Activated T-cell treated with anti-CD3 and anti-CD28 coated beads for 24 hours (primary cell): ENCODE data around the gene MRPS9.

Experiments
- DNase-seq: peaks from one replicate; pipeline ENCODE4 v3.0.0-alpha.2; 2020; ENCODE audit warnings: low read depth

The MRPS9 gene

GRCh38 chr2:105080461-105080860 is 42.6 kb downstream of the MRPS9 start:
- DNase-seq = no peak

GRCh38 chr2:105081006-105081601 is 43.2 kb downstream of the MRPS9 start:
- no peak for DNase-seq

GRCh38 chr2:105082107-105082506 is 44.2 kb downstream of the MRPS9 start:
- no peak for DNase-seq

DNA sequence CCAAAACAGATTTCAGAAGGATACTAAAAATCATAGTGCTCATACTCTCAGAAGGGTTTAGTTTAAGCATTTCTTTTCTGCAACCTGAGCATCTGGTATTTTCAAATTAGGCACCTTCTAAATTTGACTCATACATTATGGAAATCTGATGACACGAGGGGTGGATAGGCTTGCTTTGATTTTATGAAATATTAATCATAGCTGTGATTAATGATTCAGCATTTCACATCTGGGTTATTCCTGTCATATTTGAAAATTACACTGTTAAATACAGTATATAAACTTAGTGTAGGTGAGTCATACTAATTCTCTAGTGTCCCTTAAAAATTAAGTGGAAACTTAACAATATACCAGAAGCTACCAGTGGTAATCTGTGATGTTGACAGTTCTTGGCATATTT is 47.7 kb downstream of the MRPS9 start:
- DNase-seq = no peak

DNA sequence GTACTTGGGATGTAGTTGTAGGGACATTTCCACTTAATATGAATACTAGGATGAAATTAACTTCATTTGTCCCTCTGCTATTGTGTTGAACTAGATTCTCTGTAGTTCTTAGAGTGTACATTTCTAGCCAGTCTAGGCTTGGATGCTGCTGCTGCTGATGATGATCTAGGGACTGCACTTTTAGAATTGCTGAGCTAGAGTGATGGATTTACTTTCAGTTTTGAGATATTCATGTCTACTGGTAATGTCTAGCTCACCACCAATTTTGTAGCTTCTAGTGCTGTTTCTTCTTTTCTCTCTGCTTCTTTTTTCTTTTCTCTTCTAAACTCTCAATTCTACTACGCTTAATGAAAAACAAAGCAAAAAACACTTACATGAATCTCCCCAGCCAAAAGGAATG is 49.4 kb downstream of the MRPS9 start:
- no peak for DNase-seq

DNA sequence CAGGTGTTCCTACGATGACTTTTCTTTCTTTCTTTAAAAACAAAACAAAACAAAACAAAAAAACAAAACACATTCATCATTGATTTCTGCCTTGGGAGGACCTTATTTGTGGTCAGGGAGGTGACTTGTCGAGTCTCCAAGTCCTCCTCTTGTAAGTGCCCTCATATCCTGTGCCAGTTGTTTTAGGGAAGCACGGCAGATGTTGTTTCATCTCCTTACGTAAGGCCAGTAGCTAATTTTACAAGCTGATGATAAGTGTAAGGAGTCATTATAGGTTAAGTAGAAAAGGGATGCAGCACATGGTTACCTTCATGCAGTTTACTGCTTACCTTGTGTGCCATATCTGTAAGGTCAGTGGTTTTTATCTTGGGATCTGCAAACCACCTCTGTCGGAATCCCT is 52.2 kb downstream of the MRPS9 start:
- DNase-seq = no peak

GRCh38 chr2:105092797-105093196 is 54.9 kb downstream of the MRPS9 start:
- no peak for DNase-seq

DNA sequence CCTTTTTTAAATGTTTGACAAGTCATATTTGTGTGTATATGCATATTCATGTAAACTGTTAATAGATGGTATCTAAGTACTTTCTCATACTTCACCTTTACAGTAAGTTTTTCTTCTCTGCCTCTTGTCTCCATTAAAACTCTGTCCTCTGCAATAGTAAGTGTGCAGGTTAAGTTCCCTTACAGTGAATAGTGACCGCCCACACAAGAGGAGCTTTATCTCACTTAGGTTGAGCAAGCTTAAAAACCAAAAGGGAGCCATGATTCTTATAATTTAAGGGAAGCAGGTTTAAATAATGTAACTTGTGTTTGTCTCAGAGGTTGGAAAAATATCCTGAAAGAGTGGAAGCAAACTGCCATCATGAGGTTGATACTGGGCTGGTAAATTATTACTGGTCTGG is 61.3 kb downstream of the MRPS9 start:
- no peak for DNase-seq

- DNase-seq = no peak
These were observed 62.4 kb downstream of the MRPS9 start for GRCh38 chr2:105100046-105100840.

DNA sequence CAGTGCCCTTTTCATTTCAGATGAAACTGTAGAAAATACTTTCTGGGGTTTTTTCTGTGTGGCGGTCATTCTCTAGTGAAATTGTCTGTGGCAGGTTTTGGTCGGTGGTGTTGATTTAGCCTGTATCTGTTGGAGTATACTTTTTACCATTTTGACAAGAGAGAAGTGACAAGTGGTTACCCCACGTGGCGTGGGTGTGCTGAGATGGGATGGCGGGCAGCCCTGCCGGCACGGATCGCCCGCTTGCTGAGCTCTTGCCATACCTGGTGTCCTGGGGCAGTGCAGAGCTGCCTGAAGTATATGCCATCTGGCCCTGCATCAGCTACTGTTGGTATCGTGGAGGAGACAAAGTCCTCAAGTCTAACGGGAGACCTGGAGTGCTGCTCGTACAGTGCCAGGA is 64.1 kb downstream of the MRPS9 start:
- DNase-seq = no peak

GRCh38 chr2:105102963-105103421 is 65.1 kb downstream of the MRPS9 start:
- no peak for DNase-seq

DNA sequence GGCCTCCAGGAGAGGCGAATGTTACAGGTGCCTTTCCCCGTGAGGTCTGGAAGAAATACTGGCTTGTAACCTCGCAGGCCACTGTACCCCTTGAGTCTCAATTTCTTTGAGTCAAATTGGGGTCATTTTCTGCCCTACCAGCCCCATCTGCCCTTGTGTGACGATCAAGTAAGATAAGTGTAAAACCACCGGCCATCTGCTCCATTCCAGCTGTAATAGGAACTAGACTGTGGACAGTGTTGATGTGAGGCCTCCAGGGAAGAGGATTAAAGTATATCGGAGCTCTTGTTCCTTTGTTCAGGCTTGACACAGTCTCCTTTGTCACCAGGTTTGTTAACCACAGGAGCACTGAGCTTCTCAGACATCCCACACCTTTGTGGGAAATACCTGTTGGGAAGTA is 65.6 kb downstream of the MRPS9 start:
- no peak for DNase-seq

DNA sequence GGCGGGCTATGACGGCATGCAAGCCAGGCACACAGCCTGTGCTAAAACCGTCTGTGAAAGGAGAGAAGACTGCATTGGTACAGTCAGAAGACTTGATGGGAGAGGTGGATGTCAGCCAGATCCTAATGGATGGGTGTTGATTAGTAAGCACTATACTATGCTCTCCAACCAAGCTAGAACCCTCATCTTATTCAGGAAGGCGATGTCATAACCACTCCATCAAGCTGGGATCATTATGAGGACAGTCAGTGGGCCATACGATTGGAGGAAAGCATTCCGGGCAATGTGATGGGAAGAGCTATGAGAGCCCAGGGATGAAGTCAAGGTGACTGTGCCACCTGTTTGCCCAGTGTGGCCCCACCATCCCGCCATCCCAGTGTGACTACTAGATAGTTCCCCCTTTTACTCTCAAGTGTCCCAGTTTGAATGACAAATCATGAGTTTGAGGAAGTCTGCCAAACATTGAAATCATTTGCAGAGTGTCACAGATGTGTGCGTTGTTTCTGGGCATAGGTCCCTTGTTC is 66.4 kb downstream of the MRPS9 start:
- no peak for DNase-seq

- DNase-seq = no peak
These were observed 72.5 kb downstream of the MRPS9 start for GRCh38 chr2:105110295-105110829.

DNA sequence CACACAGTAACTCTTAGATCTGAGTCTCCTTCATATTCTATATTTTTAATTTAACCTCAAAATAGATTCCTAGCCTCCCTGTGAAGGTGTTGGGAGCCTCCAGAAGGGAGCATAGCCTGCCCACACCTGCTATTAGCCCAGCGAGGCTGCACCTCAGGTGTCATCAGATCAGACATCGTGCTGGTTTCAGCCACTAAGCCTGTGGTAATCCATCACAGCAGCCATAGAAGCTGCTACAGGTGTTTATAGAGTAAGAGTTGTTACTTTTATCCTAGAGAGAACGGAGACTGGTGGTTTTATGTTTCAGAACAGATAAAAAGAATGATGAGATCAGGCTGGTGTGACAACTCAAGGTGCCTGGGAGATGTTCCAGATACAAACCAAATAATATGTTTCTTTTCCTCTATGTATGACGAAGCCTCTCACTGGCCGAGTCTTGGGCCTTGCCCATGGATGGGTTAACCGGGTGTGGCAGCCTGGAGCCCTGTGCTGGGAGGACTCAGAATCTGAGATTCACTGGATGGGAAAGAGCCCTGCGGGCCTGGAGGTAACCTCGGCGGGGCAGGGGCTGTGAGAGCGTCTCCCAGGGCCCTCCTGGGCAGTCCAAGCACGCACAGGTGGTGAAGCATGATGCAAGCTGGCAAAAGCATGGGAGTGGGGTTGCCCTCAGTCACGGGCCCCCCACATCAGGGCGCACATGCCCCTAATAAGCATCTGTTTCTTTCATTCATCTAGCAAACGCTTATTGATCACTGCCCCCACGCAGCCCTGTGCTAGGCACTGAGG is 73.7 kb downstream of the MRPS9 start:
- DNase-seq = no peak

DNA sequence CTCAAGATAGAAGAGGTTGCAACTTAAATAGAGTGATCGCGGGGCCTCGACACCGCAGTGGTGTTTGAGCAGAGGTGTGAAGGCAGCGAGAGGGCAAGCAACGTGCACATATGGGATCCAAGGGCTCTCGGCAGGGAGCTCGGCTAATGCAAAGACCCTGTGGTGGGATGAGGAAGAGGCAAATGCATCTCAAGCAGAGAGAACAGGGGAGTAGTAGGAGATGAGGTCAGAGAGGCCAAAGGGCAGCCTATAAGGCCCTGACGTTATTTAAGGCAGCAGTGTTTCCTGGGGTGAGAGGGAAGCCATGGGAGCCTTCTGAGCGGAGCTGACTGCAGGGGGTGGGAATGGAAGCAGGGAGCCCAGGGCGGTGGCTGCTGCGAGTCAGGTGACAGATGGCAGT is 74.5 kb downstream of the MRPS9 start:
- DNase-seq = no peak

- DNase-seq = no peak
These were observed 75.9 kb downstream of the MRPS9 start for GRCh38 chr2:105113616-105114291.

DNA sequence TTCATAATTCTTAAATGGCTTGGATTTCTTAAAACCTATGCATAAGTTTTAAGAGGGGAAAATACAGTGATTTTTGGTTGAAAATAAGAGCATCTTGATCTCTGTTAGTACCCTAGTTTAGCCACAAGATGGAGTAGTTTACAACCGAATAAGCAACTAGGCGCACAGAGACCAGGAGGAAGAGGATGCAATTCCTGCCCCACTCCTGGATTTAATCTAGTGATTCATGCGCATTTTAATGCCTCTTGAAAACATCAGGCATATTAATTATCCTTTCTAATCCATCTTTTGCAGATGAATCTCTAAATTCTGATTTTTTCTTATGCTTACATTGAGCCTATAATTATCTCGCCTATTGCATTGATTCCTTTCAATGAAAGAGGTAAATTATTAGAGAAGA is 76.7 kb downstream of the MRPS9 start:
- no peak for DNase-seq

GRCh38 chr2:105116348-105116747 is 78.5 kb downstream of the MRPS9 start:
- DNase-seq = no peak

- no peak for DNase-seq
These were observed 79.7 kb downstream of the MRPS9 start for GRCh38 chr2:105117565-105117964.

- no peak for DNase-seq
These were observed 81.1 kb downstream of the MRPS9 start for GRCh38 chr2:105118960-105119359.

- DNase-seq = no peak
These were observed 83.6 kb downstream of the MRPS9 start for GRCh38 chr2:105121434-105121833.
